Suprapubic skin (tissue), 4 donors: ENCODE results near the gene GNAQ. TPM values are rescaled to one million over a fixed set of nuclear protein-coding genes. Genes with fewer than 3 reads are reported as not detected.

Experiments used
- DNase-seq, 2 donors: peaks; one replicate each; pipeline ENCODE4 v3.0.0-alpha.2; 2019; ENCODE audit warnings: low spot score in 2 of 2
- H3K27ac ChIP-seq: fragments of 200-600 bp; sonication (generic); one replicate; pipeline ENCODE4 v1.5.1; 2019
- H3K27me3 ChIP-seq: fragments of 200-600 bp; sonication (generic); one replicate; pipeline ENCODE4 v1.5.1; 2019
- H3K36me3 ChIP-seq: fragments of 200-600 bp; sonication (generic); one replicate; pipeline ENCODE4 v1.5.1; 2019
- H3K4me1 ChIP-seq: fragments of 200-600 bp; sonication (generic); one replicate; pipeline ENCODE4 v1.5.1; 2019
- H3K4me3 ChIP-seq: fragments of 200-600 bp; sonication (generic); one replicate; pipeline ENCODE4 v1.5.1; 2019; ENCODE audit warnings: mild to moderate bottlenecking
- H3K9me3 ChIP-seq: fragments of 200-600 bp; sonication (generic); one replicate; pipeline ENCODE4 v1.5.1; 2019
- CTCF ChIP-seq, 2 donors: fragments of 200-600 bp in 1 of 2; fragments of 450-650 bp in 1 of 2; sonication (generic) in 1 of 2; IDR thresholded peaks; one replicate each; pipeline ENCODE4 v1.5.1; 2016 to 2019; ENCODE audit warnings: antibody characterized with exemption in 2 of 2, mild to moderate bottlenecking in 1 of 2, moderate library complexity in 1 of 2
- EP300 ChIP-seq: sonication (generic); formaldehyde crosslinking; IDR thresholded peaks from one replicate; pipeline ENCODE4 v1.6.1; 2017; ENCODE audit warnings: antibody characterized with exemption
- POLR2A ChIP-seq, 2 donors: fragments of 450-650 bp; IDR thresholded peaks; one replicate each; pipeline ENCODE4 v1.6.1; 2017; ENCODE audit warnings: antibody characterized with exemption in 2 of 2, mild to moderate bottlenecking in 2 of 2, moderate library complexity in 2 of 2
- POLR2AphosphoS5 ChIP-seq, 3 donors: sonication (generic); formaldehyde crosslinking; IDR thresholded peaks; one replicate each; pipeline ENCODE4 v1.6.1; 2017; ENCODE audit warnings: antibody characterized with exemption in 3 of 3
- WGBS: methylation state at CpG from one replicate; pipeline ENCODE4 v1.1.5; 2018; 5-methylcytosine and 5-hydroxymethylcytosine counted together
- total RNA-seq, 4 donors: library from RNA; depleted of rRNA; stranded (reverse); fragments of >200 nt; gene quantifications; one replicate each; pipeline ENCODE4 v1.1.0, GENCODE V29; 2016

The GNAQ gene
- total RNA-seq, 4 donors from 2014 or later = 16.0 to 29.0 (median 17.7) TPM

- 52% methylated on average over 1 of the region's 1 CpG for WGBS
- Histone ChIP-seq H3K4me3 (no peak overlapping the region), H3K9me3 (no peaks in the 10 kb centered on the region), H3K4me1 (peaks cover 12% of the 10 kb centered on the region), H3K27ac (no peak overlapping the region), H3K36me3 (no peaks in the 10 kb centered on the region), H3K27me3 (no peaks in the 10 kb centered on the region)
- no peak for TF ChIP-seq EP300
- no peak for TF ChIP-seq POLR2AphosphoS5 (IDR thresholded peaks at IDR 0.05)
- no peak for TF ChIP-seq POLR2A (IDR thresholded peaks at IDR 0.05)
- TF ChIP-seq CTCF (IDR thresholded peaks at IDR 0.05) = no peak
- DNase-seq = no peak
Measured at GRCh38 chr9:77856615-77857014, 175.0 kb downstream of the GNAQ start.

GRCh38 chr9:77854916-77855311 is 176.7 kb downstream of the GNAQ start:
- H3K9me3 ChIP-seq = no peaks in the 10 kb centered on the region

GRCh38 chr9:77854258-77854915 is 177.2 kb downstream of the GNAQ start:
- Histone ChIP-seq H3K4me1 (peaks cover 16% of the 10 kb centered on the region), H3K9me3 (no peaks in the 10 kb centered on the region), H3K4me3 (no peak overlapping the region), H3K36me3 (no peaks in the 10 kb centered on the region), H3K27me3 (no peaks in the 10 kb centered on the region), H3K27ac (no peak overlapping the region)
- no peak for DNase-seq
- 83% methylated on average over 4 of the region's 4 CpGs for WGBS
- TF ChIP-seq EP300 (no peak), POLR2A (IDR thresholded peaks at IDR 0.05) (no peak), CTCF (IDR thresholded peaks at IDR 0.05) (no peak), POLR2AphosphoS5 (IDR thresholded peaks at IDR 0.05) (no peak)

More at GRCh38 chr9:77854916-77855311, 176.7 kb downstream of the GNAQ start:
- H3K27me3 ChIP-seq = no peaks in the 10 kb centered on the region
- TF ChIP-seq CTCF (IDR thresholded peaks at IDR 0.05) (no peak), POLR2AphosphoS5 (IDR thresholded peaks at IDR 0.05) (no peak), EP300 (no peak), POLR2A (IDR thresholded peaks at IDR 0.05) (no peak)
- DNase-seq = no peak
- H3K4me1 ChIP-seq = peaks cover 12% of the 10 kb centered on the region
- no peak overlapping the region for H3K27ac ChIP-seq
- WGBS = 91% methylated on average over 1 of the region's 1 CpG
- no peak overlapping the region for H3K4me3 ChIP-seq
- no peaks in the 10 kb centered on the region for H3K36me3 ChIP-seq

- no peak for DNase-seq
- Histone ChIP-seq H3K36me3 (no peaks in the 10 kb centered on the region), H3K4me3 (no peak overlapping the region), H3K4me1 (peaks cover 22% of the 10 kb centered on the region), H3K27ac (no peak overlapping the region), H3K27me3 (no peaks in the 10 kb centered on the region), H3K9me3 (no peaks in the 10 kb centered on the region)
- no peak for TF ChIP-seq POLR2A (IDR thresholded peaks at IDR 0.05)
- 88% methylated on average over 3 of the region's 3 CpGs for WGBS
Measured at GRCh38 chr9:77853716-77854115, 177.9 kb downstream of the GNAQ start.

GRCh38 chr9:77851882-77852595 is 179.6 kb downstream of the GNAQ start:
- Histone ChIP-seq H3K4me3 (no peak overlapping the region), H3K9me3 (no peaks in the 10 kb centered on the region), H3K27me3 (no peaks in the 10 kb centered on the region), H3K27ac (no peak overlapping the region), H3K4me1 (peaks cover 34% of the 10 kb centered on the region), H3K36me3 (no peaks in the 10 kb centered on the region)
- DNase-seq = no peak
- no peak for TF ChIP-seq POLR2A (IDR thresholded peaks at IDR 0.05)
- no peak for TF ChIP-seq EP300
- no peak for TF ChIP-seq CTCF (IDR thresholded peaks at IDR 0.05)
- TF ChIP-seq POLR2AphosphoS5 (IDR thresholded peaks at IDR 0.05) = no peak
- 62% methylated on average over 3 of the region's 3 CpGs for WGBS
